HG03108 (cell line): ENCODE measurements around the gene TRPM1.

Source experiments
- ATAC-seq: cut with Tn5 transposase; IDR thresholded peaks from one replicate; pipeline ENCODE4 v1.9.1; 2021; ENCODE audit warnings: moderate library complexity; ENCODE audit not compliant: unreplicated experiment

TRPM1 gene

GRCh38 chr15:31101262-31102038, at the start of gene TRPM1:
Gene TRPM1, minus strand, starts transcription at chr15:31101725. Its CDS starts 20,370 bp downstream, at chr15:31081355.
- ATAC-seq, result no peak

- no peak for ATAC-seq
Observed at GRCh38 chr15:31150732-31151231, 49.3 kb upstream of the TRPM1 start.

- ATAC-seq, result no peak
Observed at GRCh38 chr15:31149987-31150386, 48.5 kb upstream of the TRPM1 start.

DNA sequence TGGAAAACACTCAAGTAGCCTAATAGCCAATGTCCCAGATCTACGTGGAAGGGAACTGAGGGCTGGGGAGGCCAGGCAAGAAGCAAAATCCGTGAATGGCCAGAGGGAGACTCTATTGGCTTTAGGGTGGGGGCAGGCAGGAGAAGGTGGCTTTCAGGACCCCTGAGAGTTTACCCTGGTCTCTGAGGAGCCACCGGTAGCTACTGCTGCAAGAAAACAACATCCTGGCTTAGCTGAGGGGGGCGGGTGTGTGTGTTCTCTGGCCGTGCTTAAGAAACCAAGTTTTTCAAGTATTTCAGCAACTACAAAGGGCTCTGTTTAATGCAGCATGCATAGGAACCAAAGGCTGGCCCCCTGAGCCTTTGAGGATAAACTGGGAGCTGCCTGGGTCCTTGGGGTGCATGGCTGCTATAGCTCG, 47.6 kb upstream of the TRPM1 start:
- no peak for ATAC-seq

- no peak for ATAC-seq
Observed at GRCh38 chr15:31148297-31149087, 47.0 kb upstream of the TRPM1 start.

- ATAC-seq, result no peak
Observed at GRCh38 chr15:31147944-31148296, 46.4 kb upstream of the TRPM1 start.

- ATAC-seq, result no peak
Observed at GRCh38 chr15:31147456-31147855, 45.9 kb upstream of the TRPM1 start.

- no peak for ATAC-seq
Observed at GRCh38 chr15:31145271-31145911, 43.9 kb upstream of the TRPM1 start.

DNA sequence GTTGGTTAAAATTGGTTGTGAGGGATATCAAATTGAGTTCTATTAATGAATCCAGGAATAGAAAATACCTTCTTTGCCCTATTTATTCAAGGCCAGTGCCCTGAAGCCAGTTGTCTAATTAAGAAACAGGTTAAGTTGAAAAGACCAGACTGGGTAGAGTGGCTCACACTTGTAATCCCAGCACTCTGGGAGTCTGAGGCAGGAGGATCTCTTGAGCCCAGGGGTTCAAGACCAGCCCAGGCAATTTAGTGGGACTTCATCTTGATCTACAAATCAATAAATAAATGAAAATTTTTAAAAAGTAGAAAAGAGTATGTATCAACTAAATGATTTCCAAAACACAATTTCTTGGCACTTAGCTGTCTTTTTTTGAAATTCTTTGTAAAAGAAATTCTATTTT, 40.3 kb upstream of the TRPM1 start:
- ATAC-seq, result no peak

GRCh38 chr15:31136607-31137328, 35.2 kb upstream of the TRPM1 start:
- ATAC-seq, result no peak

DNA sequence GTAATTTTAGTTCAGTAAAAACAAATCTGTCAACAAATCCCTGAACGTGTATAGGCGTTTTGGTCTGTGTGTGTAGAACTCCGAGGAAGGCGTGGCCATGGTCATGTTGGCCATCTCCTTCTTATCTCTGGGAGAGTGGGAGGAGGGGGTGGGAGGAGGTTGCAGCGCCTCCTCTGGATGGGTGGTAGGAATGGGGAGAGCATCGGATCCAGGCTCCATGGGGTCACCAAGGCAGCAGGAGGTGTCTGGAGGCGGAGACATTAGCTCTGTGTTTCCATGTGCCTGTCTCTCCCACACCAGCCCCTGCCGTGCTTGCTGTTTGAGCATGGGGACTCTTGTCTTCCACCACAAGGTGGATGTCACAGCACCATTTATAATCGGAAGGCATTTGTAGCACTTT, 34.5 kb upstream of the TRPM1 start:
- ATAC-seq, result no peak

GRCh38 chr15:31135523-31135922, 34.0 kb upstream of the TRPM1 start:
- no peak for ATAC-seq

DNA sequence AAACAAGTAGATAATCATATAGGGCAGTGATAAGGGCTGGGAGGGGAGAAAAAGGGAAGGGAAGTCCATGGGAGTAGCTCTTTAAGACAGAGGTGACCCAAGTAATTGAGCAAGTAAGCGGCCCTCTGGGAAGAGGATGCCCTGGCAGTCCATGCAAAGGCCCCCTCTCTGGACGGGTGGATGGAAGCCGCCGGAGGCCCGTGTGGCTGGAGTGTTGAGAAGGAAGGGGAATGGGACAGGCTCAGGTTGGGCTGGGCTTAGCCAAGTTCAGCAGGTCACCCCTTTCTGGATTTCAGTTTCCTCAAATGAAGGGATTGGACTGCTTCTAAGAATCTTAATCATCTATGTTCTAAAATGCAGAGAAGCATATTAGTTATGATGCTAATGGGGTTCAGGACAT, 32.4 kb upstream of the TRPM1 start:
- no peak for ATAC-seq

GRCh38 chr15:31131853-31132375, 30.4 kb upstream of the TRPM1 start:
- ATAC-seq, result no peak

DNA sequence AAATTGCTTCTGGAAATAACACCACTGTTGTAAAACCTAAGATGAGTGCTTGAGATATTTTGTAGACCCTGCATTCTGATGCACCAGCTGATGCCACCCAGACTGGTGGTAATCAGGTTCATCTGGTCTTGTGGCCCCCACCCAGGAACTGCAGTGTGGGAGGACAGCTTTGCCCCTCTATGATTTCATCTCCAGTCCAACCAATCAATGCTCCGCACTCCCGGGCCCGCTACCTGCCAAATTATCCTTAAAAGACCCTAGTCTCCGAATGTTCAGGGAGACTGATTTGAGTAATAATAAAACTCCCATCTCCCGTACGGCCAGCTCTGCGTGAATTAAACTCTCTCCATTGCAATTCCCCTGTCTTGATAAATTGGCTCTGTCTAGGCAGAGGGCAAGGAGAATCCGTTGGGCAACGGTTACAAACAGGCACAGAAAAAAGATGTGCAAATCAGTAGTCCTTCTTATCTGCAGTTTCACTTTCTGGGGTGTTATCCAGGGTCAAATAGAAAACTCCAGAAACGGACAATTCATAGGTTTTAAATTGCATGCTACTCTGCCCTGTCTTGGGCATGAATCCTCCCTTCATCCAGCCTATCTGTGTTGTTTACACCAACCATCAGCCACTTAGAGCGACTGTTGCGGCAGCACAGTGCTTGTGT, 29.2 kb upstream of the TRPM1 start:
- ATAC-seq, result no peak

DNA sequence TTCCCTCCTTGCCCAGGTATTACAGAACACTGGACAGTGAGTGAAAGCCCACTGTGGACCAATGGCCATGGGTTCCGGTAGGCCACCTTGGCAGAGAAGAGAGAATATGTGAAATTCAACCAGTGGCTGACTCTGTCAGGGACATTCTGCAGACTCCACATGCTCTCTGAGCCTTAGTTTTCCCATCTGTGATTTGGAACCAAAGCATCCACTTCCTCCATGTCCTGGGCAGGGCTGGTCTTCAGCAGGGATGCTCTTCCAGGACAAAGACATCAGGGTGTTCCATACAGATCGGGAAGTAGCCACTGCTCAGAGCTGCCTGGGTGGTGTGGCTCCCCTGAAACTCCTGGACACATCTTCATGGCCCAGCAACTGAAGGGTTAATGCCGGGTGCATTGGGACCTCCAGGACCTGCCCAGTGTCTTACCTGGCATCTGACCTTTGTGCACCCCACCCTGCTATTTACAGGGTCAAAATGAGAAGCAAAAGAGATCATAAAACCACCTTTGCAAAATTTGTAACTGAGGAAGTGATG, 28.3 kb upstream of the TRPM1 start:
- no peak for ATAC-seq

- peak; percentile 54 for ATAC-seq
Observed at GRCh38 chr15:31128919-31129768, 27.6 kb upstream of the TRPM1 start.

DNA sequence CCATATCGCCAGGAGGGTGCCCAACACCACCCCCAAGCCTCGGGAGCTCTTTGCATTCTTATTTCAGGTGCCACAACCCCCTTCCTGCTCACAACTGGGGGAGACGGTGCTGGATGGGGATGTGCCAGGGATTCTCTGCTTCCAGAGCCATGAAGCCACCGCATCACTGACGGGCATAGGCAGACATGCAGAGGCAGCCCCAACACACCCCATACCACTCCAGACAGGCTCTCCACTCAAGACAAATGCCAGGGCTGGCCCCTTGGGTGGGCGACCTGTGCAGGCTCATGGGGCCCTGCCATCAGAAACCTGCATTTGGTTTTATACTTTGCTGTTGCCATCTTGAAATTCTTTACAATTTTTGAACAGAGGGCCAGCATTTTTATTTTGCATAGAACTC, 27.0 kb upstream of the TRPM1 start:
- ATAC-seq, result no peak
